ENCODE results near the gene CCDC60.

CCDC60 gene

DNA sequence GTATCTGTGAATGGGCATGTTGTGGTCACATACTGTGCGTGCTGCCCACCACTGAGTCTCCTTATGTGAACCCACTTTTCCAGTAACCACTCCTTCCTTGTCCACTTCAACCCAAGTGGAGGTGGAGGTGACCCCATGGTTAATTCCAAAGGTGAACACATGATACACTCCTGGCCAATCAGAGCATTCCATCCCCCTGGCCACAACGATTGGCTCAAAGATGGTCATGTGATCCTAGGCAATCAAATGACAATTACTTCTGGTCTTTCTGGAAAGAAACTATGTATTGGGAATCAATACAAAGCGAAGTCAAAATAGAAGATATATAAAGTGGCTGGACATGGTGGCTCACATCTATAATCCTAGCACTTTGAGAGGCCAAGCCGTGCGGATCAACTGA is 20.2 kb upstream of the CCDC60 start:
- no peak for DNase-seq (ENCODE audit: low spot score)
- Histone ChIP-seq H3K4me3 (no peak overlapping the region), H3K27ac (no peak overlapping the region)
- TF ChIP-seq, protein P1, sequence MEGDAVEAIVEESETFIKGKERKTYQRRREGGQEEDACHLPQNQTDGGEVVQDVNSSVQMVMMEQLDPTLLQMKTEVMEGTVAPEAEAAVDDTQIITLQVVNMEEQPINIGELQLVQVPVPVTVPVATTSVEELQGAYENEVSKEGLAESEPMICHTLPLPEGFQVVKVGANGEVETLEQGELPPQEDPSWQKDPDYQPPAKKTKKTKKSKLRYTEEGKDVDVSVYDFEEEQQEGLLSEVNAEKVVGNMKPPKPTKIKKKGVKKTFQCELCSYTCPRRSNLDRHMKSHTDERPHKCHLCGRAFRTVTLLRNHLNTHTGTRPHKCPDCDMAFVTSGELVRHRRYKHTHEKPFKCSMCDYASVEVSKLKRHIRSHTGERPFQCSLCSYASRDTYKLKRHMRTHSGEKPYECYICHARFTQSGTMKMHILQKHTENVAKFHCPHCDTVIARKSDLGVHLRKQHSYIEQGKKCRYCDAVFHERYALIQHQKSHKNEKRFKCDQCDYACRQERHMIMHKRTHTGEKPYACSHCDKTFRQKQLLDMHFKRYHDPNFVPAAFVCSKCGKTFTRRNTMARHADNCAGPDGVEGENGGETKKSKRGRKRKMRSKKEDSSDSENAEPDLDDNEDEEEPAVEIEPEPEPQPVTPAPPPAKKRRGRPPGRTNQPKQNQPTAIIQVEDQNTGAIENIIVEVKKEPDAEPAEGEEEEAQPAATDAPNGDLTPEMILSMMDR (IDR thresholded peaks at IDR 0.05), result no peak

DNA sequence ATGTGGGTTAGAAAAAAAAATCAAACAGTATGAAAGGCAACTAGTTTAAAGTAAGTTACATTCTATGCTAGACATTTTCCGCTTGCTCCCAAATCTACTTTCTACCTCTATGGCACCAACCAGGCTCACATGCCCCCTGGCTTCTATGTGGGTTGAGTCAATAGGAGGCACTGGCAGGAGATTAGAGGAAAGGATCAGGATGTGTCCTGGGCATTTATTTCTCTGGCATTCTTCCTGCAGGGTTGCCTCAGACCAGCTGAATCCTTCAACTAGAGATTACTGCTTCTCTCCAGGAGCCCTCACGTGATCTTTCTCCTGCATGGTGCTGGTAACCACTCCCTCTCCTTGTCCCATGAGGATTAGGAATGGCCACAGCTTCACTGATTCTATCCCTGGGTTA is 14.9 kb upstream of the CCDC60 start:
- Histone ChIP-seq H3K27ac (no peak overlapping the region), H3K4me3 (no peak overlapping the region)
- TF ChIP-seq, protein P1 (IDR thresholded peaks at IDR 0.05), result no peak
- DNase-seq (ENCODE audit: low spot score), result no peak

DNA sequence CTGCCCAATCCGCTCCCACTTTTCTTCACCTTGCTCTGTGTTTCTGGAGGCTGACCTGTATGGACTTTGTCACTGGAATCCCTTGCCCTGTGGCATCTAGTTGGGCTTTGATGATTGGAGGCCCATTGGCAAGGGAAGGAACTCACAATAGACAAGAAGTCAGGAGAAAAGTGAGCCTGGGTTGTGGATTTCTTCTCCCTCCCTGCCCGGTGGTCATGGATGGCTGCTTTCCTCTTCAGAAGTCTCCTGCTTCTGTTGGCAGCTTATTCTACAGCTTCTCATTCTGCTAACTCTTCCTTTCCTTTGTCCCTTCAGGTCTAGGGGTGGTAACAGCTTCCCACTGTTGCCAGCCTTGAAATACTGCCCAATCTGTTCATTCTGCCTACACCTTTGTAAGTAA is 13.9 kb upstream of the CCDC60 start:
- no peak for DNase-seq (ENCODE audit: low spot score)
- Histone ChIP-seq H3K4me3 (no peak overlapping the region), H3K27ac (no peak overlapping the region)
- TF ChIP-seq, protein P1 (IDR thresholded peaks at IDR 0.05), result no peak

DNA sequence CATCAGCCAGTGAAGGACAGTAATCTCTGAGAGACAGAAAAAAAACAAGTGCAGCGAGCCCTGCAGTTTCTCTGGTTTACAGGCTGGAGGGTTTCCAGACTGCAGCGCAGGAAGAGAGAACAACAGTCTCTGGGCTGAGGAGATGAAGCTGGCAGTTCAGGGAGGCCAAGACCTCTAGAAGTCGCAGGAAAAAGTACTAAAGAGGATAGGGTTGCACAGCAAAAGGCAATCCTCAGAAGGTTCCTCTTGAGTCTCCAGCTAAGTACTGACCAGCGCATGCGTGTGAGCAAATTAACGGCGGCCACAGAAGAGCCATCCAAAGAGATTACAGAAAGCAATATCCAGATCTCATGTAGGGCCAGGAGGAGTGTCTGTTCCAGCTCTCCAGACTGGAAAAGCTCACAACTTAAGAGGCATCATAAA is 12.2 kb upstream of the CCDC60 start:
- no peak overlapping the region for H3K27ac ChIP-seq
- H3K4me3 ChIP-seq, result no peak overlapping the region
- TF ChIP-seq, protein P1 (IDR thresholded peaks at IDR 0.05), result no peak
- DNase-seq (ENCODE audit: low spot score), result no peak

DNA sequence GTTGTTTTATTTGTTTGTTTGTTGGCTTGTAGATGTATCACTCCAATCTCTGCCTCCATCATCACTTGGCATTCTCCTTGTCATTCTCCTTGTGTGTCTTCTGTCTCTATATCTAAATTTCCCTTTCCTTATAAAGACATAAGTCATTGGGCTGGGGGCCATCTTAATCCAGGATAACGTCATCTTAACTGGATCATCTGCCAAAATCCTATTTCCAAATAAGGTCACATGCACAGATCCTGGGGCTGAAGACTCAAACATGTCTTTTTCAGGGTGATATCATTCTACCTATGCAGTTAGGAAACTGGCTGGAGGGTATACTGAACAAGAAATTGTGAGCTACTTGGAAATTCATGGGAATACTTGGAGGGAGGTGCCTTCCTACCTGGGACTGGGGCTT is 8.7 kb upstream of the CCDC60 start:
- DNase-seq (ENCODE audit: low spot score), result no peak
- TF ChIP-seq, protein P1 (IDR thresholded peaks at IDR 0.05), result no peak
- peak overlapping the region in 1 of 2 donors; percentile 70 for H3K27ac ChIP-seq
- no peak overlapping the region for H3K4me3 ChIP-seq

DNA sequence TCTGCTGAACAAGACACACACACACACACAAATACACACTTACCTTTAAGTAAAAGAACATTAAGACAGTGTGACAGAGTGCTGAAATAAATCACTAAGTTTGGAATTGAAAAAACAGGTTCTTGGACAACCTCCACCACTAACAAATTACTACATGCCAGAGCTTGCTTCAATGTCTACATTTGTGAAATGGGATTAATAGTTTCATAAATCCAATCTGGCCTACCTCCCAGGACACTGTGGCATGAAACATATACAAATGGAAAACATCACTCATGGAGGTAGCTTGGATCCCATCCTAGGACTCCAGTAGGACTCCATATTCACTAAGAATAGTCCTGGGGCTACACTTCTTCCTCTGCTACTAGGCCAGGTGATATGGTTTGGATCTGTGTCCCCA is 8.2 kb upstream of the CCDC60 start:
- no peak for DNase-seq (ENCODE audit: low spot score)
- peak overlapping the region; percentile 37 to 70 for H3K27ac ChIP-seq
- TF ChIP-seq, protein P1 (IDR thresholded peaks at IDR 0.05), result no peak
- H3K4me3 ChIP-seq, result no peak overlapping the region

DNA sequence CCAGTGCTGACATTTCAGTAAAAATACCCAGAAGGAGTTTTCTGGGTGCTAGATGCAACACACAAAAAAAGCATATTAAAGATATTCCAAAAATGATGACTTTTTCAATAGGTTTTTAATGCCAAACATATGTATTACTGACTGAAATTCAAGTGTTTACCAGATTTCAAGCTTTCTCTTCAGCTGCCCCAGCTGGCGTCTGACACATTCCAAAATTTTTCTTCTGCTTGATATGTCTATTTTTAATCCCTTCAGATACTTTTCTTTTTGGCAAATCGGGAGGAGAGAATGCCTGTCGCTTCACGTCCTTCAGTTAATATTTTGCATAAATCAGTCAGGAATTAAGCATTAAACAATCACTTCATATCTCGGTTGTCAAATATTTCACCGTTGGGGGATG is 7.1 kb upstream of the CCDC60 start:
- peak overlapping the region; percentile 37 to 70 for H3K27ac ChIP-seq
- no peak overlapping the region for H3K4me3 ChIP-seq

More for the DNA sequence above, 7.1 kb upstream of the CCDC60 start:
- no peak for DNase-seq (ENCODE audit: low spot score)
- TF ChIP-seq, protein P1 (IDR thresholded peaks at IDR 0.05), result no peak

Data from coronary artery (tissue), 2 donors.